SHP77 treated with DMSO at 0.1 percent for 48 hours (cell line): ENCODE measurements around the gene MINK1.

Source experiments
- DNase-seq: peaks from one replicate; lab custom pipeline; 2025; lab: John Stamatoyannopoulos, UW

The MINK1 gene

DNA sequence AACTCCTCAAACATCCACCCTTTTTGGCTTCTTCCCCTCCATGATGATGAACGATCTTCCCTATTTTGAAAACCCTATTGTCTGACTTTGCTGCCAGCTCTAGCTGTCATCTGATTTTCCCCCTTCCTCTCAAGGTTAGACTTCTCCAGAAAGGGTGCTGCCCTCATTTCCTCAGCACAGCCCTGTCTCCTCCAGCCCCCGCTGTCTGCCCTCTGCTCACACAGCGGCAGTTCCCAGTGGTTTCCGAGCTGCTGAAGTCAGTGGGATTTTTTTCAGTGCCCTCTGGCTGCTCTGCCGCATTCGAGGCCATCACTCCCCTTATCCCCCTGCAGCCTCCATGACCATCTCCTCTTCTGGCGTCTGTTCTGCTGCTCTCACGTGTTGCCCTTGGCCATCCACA lies 39.6 kb downstream of the MINK1 start:
- DNase-seq, result no peak

DNA sequence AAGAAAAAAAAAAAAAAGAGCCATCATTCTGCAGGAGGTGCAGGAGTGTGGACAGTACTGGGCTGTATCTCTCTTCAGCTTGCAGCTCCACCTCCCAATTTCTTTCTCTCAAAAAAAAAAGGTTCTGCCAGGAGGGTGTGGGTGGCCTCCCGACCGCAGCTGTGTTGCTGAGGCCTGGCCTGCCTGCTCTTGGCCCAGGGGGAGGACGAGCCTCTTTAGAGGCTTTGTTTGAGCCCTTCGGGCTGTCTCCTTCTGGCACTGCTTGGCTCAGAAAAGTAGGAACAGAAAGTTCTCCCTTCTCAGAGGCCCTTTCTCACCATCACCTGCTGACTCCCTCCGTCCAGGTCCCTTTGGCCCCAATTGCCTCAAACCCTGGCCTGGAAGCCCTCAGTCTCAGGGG lies 43.9 kb downstream of the MINK1 start:
- DNase-seq, result no peak

DNA sequence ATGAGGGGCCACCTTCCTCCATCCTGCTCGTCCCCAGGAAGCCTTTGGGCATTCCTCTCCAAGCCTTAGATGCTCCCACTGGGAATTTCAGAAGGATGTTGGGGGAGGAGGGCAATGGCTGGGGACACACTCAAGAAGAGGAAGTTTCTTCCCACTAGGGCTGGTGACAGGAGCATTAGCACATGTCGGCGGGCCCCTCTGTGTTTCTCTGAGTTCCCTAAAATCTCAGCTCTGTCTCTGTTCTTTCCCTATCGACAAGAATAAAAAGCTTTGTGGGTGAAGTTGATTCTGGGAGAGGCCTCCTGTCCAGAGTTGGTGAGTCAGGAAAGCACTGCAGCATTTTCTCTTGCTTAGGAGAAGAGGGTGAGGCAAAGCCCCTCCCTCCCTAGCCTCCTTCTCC lies 46.5 kb downstream of the MINK1 start:
- DNase-seq, result no peak

DNA sequence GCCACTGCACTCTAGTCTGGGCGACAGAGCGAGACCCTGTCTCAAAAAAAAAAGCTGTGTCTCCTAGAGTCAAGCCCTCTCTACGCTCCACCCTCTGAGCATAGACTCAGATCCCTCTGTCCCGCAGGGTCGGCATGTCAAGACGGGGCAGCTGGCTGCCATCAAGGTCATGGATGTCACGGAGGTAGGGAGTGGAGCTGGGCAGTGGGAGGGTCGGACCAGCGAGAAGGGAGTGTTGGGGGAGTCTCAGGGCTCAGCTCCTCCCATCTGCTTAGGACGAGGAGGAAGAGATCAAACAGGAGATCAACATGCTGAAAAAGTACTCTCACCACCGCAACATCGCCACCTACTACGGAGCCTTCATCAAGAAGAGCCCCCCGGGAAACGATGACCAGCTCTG lies 47.7 kb downstream of the MINK1 start:
- no peak for DNase-seq

DNA sequence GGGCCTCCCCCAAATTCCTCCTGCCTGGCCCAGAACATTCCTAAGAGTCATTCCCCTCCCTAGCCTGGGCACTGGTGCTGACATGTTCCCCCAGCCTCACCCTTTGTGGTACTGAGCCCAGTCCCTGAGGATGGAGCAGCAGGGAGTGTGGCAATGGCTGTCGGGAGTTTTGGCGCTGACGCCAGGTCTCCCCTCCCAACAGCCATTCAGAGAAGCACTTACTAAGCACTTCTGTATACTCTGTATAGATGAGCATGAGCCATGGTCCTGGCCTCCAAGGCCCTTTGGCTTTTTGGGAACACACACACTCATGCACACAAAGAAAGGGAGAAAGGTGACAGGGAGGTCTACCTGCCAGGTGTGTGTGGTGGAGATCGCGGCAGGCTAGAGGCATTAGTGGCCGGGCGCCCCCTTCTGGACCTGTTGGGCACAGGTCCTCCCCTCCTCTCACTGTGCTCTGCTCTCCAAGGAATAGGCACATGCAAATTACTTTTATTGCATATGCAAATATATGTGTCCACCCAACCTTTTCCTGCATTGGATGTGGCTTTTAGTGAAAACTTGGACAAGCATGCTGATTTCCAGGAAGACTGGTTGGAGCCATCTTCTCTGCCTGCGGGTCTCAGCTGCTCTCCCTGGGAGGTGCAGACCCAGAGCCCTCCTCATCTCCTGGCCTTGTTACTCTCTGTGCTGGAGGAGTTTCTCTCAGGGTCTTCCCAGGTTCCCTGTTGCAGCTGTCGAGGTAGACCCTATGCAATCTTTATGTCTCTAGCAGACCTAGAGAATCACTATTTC lies 48.8 kb downstream of the MINK1 start:
- DNase-seq, result peak; percentile 34

DNA sequence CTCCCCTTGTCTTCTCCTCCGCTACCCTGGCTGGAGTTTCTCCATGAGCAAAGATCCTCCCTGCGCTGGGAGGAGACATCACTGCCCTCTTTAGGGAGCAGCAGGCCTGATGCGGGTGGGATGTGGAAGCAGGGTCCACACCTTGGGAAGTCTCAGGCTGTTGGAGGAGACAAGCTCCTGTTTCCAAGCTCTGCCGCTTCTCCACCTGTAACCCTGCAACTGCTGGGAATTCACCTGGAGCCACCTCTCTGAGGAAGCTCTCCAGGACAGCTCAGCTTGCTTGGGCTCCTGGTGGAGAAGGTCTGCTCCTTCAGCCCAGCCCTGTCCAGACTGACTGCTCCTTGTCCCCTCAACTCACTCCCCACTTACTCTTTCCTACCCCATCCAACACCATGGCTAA lies 51.3 kb downstream of the MINK1 start:
- no peak for DNase-seq

DNA sequence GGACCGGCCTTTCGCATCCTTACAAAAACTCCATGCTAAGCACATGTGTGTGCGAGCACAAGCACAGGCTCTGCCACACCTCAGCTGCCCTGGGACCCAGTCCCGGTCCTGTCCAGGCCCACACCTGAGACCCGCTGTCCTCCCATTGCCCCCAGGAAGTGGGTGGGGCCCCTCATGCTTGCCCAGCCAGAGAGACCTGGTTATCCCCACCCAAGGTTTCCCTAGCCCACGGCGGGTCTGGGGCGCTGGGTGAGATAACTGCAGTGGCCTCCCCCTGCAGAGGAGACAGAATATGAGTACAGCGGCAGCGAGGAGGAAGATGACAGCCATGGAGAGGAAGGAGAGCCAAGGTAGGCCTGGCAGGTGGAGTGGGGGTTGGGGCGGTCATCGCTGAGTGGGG lies 53.7 kb downstream of the MINK1 start:
- no peak for DNase-seq

DNA sequence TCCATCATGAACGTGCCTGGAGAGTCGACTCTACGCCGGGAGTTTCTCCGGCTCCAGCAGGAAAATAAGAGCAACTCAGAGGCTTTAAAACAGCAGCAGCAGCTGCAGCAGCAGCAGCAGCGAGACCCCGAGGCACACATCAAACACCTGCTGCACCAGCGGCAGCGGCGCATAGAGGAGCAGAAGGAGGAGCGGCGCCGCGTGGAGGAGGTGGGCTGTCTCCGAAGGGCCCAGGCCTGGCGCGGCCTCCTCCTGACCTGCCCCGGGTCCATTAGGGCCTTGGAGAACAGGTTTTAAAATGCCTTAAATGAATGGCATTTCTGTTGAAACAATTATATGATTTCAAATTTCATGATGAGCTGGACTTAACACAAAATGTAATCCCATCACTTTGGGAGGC lies 54.4 kb downstream of the MINK1 start:
- no peak for DNase-seq

DNA sequence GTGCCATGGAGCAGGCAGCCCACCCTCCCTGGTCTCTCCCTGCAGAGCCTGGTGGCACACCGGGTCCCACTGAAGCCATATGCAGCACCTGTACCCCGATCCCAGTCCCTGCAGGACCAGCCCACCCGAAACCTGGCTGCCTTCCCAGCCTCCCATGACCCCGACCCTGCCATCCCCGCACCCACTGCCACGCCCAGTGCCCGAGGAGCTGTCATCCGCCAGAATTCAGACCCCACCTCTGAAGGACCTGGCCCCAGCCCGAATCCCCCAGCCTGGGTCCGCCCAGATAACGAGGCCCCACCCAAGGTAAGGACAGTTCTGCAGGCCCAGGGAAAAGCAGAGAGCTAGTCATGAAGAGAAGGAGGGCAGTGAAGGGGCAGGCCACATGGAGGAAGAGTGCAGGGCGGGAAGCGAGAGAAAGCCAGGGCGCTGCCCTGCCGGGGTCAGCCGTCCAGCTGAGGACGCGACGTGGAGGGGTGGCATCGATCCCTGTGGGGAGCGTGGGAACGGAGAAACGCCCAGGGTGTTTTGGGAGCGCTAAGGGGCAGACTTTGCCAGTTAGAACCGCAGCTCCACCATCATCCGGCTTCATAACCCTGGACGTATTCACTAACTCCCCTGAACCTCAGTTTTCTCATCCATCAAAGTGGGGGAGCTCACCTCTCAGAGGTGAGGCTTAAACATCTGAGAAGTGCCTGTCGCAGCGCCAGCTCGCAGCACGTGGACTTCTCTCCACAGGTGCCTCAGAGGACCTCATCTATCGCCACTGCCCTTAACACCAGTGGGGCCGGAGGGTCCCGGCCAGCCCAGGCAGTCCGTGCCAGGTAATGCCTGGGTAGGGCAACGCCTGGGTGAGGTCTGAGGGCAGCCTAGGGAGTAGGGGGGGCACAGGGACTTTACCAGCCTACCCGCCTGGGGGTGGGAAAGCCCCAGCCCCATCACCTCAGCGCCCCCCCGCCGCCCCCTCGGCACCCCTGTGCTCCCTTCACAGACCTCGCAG lies 58.6 kb downstream of the MINK1 start:
- DNase-seq, result no peak

DNA sequence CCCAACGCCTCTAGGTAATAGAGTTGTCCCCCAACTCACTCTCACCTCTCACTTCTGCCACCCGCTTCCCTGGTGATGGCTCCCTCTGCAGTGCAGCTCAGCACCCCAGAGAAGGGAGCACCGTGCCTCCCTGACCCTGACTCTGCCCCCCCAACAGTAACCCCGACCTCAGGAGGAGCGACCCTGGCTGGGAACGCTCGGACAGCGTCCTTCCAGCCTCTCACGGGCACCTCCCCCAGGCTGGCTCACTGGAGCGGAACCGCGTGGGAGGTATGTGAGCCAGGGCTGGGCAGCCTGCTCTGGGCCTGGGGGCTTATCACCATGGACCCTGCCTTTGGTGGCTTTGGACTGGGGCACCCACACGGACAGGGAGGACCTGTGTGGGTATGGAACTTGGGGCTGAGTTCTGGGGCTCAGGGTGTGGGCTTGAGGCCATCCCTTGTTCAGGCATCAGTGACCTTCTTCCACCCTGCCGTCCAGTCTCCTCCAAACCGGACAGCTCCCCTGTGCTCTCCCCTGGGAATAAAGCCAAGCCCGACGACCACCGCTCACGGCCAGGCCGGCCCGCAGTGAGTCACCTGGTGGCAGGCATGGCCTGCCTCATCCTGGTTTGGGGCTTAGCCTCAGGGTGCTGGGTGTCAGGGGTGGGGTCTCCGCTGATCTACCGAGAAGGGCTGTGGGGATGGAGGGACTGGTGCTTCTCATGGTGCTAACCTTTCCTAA lies 59.5 kb downstream of the MINK1 start:
- no peak for DNase-seq

DNA sequence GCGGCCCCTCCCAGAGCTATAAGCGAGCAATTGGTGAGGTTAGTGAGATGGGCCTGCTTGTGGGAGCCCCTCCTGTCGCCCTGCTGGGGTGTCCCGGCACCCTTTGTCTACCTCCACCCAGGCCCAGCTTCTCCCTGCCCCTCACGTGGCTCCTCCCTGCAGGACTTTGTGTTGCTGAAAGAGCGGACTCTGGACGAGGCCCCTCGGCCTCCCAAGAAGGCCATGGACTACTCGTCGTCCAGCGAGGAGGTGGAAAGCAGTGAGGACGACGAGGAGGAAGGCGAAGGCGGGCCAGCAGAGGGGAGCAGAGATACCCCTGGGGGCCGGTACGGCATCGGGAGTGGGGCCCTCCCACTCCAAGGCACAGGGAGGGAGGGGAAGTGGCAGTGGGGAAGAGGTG lies 60.1 kb downstream of the MINK1 start:
- no peak for DNase-seq

DNA sequence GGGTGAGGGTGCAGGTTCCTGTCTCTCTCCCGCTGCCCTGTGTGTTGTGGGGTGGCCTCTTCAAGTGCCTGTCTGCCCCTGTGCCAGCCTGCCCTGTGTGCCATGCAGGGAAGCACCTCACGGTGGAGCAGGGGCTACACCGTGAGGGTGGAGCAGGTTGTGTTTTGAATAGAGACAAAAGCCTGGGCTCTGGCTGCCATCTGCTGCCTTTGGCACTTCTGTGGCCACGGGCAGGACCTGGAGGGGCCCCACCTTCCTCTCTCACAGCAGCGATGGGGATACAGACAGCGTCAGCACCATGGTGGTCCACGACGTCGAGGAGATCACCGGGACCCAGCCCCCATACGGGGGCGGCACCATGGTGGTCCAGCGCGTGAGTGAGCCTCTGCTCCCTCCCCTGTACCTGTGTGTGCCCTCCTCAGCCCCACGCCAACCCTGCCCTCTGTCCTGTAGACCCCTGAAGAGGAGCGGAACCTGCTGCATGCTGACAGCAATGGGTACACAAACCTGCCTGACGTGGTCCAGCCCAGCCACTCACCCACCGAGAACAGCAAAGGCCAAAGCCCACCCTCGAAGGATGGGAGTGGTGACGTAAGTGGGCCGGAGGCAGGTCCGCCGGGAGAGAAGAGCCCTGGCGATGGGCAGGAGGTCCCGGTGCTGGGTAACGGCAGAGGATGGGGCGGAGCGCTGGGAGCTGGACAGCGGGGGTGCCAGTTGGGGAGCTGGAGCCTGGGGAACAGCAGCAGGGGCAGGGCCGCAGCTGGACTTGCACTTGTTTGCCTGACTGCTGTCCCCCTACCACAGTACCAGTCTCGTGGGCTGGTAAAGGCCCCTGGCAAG lies 60.8 kb downstream of the MINK1 start:
- DNase-seq, result no peak

DNA sequence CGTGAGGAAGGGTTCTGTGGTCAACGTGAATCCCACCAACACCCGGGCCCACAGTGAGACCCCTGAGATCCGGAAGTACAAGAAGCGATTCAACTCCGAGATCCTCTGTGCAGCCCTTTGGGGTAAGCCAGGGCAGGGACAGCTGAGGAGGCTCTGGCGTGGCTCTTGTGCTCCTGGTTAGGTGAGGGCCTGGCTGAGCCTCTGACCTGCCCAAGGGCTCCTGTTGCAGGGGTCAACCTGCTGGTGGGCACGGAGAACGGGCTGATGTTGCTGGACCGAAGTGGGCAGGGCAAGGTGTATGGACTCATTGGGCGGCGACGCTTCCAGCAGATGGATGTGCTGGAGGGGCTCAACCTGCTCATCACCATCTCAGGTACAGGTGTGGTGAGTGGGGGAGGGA lies 62.0 kb downstream of the MINK1 start:
- no peak for DNase-seq

DNA sequence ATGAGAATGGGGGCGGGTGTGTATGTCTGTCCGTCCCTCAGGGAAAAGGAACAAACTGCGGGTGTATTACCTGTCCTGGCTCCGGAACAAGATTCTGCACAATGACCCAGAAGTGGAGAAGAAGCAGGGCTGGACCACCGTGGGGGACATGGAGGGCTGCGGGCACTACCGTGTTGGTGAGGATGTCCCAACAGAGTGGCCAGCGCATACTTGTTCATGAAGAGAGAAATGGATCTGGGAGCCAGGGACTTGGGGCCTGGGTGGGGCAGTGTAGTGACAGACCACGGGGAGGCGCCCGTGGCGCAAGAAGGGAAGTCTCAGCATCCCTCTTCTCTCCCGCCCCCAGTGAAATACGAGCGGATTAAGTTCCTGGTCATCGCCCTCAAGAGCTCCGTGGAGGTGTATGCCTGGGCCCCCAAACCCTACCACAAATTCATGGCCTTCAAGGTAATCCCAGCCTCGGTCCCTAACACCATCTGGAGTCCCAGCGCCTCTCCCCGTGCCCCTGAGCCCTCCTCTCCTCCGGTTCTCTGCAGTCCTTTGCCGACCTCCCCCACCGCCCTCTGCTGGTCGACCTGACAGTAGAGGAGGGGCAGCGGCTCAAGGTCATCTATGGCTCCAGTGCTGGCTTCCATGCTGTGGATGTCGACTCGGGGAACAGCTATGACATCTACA lies 62.7 kb downstream of the MINK1 start:
- DNase-seq, result no peak

DNA sequence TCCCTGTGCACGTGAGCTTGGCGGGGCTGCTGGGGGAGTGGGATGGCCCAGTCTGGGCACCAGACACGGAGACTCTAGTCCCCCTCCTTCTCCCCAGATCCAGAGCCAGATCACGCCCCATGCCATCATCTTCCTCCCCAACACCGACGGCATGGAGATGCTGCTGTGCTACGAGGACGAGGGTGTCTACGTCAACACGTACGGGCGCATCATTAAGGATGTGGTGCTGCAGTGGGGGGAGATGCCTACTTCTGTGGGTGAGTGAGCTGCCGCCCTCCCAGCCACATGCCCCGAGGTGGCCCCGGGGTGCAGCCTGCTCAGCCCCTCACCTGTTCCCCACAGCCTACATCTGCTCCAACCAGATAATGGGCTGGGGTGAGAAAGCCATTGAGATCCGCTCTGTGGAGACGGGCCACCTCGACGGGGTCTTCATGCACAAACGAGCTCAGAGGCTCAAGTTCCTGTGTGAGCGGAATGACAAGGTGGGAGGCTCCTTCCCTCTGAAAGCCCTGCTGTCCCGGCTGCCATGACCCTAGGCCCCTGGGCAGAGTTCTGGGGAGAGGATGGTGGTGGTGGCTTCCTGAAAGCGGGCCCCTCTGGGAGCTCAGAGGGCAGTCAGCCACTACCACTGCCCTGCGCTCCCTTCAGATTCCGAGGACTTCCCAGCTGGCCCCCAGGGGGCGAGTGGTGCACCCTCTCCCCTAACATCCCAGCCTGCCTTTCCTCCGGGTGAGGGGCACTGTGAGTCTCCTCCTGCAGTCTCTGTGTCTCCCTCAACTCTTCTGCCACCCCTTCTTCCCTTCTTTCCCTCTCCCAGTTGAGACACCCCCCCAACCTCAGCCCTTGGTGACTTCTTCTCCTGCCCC lies 63.4 kb downstream of the MINK1 start:
- no peak for DNase-seq

DNA sequence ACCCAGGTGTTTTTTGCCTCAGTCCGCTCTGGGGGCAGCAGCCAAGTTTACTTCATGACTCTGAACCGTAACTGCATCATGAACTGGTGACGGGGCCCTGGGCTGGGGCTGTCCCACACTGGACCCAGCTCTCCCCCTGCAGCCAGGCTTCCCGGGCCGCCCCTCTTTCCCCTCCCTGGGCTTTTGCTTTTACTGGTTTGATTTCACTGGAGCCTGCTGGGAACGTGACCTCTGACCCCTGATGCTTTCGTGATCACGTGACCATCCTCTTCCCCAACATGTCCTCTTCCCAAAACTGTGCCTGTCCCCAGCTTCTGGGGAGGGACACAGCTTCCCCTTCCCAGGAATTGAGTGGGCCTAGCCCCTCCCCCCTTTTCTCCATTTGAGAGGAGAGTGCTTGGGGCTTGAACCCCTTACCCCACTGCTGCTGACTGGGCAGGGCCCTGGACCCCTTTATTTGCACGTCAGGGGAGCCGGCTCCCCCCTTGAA lies 64.1 kb downstream of the MINK1 start:
- DNase-seq, result no peak

DNA sequence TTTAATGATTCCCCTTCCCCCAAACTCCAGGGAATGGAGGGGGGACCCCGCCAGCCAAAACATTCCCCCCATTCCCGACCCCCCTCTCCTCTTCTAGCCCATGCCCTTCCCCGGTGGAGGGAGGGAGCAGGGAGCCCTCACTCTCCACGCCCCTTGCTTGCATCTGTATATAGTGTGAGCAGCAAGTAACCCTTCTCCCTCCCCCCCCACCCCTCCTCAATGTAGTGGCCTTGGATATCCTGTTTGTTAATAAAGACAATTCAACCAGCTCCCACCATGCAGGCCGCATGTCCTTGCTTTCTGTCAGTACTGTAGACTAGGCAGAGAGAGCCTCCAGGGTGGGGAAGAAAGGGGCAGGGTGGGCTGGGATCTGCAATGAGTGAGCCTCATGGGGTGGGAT lies 64.6 kb downstream of the MINK1 start:
- DNase-seq, result no peak

DNA sequence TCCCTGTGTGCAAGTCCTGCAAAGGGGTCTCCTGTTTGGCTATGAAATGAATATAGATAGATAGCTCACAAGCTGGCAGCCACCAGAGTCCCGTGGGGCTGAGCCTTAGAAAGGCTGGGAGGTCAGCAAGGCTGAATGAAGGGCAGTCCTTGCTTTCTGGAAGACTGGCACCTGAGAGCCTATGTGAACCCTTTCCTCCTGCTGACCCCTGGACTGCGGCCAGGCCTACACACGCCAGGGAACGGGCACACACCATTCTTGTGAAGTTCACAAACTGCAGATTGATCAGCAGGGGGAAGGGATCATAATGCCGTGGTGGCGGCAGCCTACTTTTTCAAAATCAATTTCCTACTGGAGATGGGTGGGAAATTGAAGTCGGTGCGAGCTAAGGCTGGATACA lies 65.2 kb downstream of the MINK1 start:
- no peak for DNase-seq

DNA sequence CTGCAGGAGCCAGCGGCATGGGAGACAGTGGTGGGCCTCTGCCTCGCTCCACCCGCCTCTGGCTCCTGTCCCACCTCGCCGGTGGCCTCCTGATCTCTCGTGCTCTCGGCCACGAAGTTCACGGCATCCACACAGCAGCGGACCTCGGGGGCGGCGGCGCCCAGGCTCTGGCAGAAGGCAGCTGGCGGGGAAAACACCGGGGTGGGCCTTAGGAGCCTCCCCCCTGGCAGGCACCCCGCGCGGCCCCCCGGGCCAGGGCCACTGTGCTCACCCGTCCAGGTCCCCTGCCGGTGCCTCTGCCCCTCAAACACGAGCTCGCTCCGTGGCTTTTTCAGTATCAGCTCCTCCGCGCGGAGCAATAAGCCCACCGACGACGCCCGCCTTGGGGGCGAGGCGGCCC lies 65.8 kb downstream of the MINK1 start:
- no peak for DNase-seq
